ENCODE measurements around the gene HACL1.

The HACL1 gene

GRCh38 chr3:15513116-15513515 lies 88.3 kb downstream of the HACL1 start:
- no peak for DNase-seq (ENCODE audit: low spot score)
- in situ Hi-C loops (cut with MboI; ENCODE audit: low sequenced_read_pairs, unreplicated experiment), result no loop called here
- no peak for TF ChIP-seq CTCF (IDR thresholded peaks at IDR 0.05; ENCODE audit: borderline replicate concordance, control extremely low read depth, extremely low read depth, insufficient read depth, missing control alignments)

- in situ Hi-C loops (cut with MboI; ENCODE audit: low sequenced_read_pairs, unreplicated experiment), result no loop called here
- TF ChIP-seq CTCF (IDR thresholded peaks at IDR 0.05; ENCODE audit: borderline replicate concordance, control extremely low read depth, extremely low read depth, insufficient read depth, missing control alignments), result no peak
- DNase-seq (ENCODE audit: low spot score), result no peak
Measured at GRCh38 chr3:15512166-15512565, 89.2 kb downstream of the HACL1 start.

GRCh38 chr3:15511156-15511555 lies 90.2 kb downstream of the HACL1 start:
- in situ Hi-C loops (cut with MboI; ENCODE audit: low sequenced_read_pairs, unreplicated experiment), result no loop called here
- no peak for DNase-seq (ENCODE audit: low spot score)
- no peak for TF ChIP-seq CTCF (IDR thresholded peaks at IDR 0.05; ENCODE audit: borderline replicate concordance, control extremely low read depth, extremely low read depth, insufficient read depth, missing control alignments)

Data from GM13976 (cell line).